ENCODE measurements around the gene CHMP2A. TPM values are rescaled to one million over a fixed set of nuclear protein-coding genes. Genes with fewer than 3 reads are reported as not detected.
A peak's percentile ranks its signal among the peaks of the same experiment; 100 is the strongest.

Gene CHMP2A
- total RNA-seq, 1 experiment from 2014 or later, result 109 TPM

DNA sequence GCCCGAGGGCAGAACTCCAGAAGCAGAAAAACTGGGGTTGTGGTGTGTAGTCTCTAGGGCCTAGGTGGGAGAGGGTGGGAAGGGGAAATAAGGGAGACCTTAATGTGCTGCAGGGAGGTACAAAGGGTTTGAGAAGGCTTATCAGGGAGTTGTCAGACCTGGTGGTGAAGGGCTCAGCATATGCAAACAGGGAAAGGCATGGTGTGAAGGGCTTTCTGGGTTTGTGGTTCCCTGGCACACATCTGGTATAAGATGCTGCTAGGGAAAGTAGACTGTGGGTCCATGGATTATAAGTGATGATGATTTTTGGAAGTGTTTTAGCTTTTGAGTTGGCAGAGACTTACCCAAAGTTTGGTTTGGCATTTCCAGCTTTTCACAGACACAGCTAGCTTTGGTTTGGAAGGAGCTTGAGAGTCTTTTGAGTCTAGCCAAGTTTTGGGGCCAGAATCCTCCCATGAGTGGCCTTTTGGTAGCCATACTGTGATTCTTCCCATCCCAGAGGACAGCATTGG is 8.8 kb downstream of the CHMP2A start:
- TF ChIP-seq, protein P1, sequence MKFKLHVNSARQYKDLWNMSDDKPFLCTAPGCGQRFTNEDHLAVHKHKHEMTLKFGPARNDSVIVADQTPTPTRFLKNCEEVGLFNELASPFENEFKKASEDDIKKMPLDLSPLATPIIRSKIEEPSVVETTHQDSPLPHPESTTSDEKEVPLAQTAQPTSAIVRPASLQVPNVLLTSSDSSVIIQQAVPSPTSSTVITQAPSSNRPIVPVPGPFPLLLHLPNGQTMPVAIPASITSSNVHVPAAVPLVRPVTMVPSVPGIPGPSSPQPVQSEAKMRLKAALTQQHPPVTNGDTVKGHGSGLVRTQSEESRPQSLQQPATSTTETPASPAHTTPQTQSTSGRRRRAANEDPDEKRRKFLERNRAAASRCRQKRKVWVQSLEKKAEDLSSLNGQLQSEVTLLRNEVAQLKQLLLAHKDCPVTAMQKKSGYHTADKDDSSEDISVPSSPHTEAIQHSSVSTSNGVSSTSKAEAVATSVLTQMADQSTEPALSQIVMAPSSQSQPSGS (CRISPR knock-in tag; IDR thresholded peaks at IDR 0.05; ENCODE audit: borderline replicate concordance, low read depth), result no peak
- TF ChIP-seq RORB (CRISPR knock-in tag; IDR thresholded peaks at IDR 0.05), result no peak
- TF ChIP-seq, protein P2, sequence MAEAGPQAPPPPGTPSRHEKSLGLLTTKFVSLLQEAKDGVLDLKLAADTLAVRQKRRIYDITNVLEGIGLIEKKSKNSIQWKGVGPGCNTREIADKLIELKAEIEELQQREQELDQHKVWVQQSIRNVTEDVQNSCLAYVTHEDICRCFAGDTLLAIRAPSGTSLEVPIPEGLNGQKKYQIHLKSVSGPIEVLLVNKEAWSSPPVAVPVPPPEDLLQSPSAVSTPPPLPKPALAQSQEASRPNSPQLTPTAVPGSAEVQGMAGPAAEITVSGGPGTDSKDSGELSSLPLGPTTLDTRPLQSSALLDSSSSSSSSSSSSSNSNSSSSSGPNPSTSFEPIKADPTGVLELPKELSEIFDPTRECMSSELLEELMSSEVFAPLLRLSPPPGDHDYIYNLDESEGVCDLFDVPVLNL (CRISPR knock-in tag; IDR thresholded peaks at IDR 0.05; ENCODE audit: borderline replicate concordance, low read depth), result no peak
- peak overlapping the region; percentile 93 for H3K27ac Mint-ChIP-seq
- H3K9me3 Mint-ChIP-seq, result no peaks in the 10 kb centered on the region
- H3K27me3 Mint-ChIP-seq (ENCODE audit: low read depth), result peaks cover 28% of the 10 kb centered on the region
- DNase-seq (ENCODE audit: low spot score) (no peak), ATAC-seq (no peak)
- H3K4me1 Mint-ChIP-seq, result peaks cover 17% of the 10 kb centered on the region
- CTCF ChIA-PET, result interaction anchor here (1.5 to 5.9 kb wide), 2 partner anchors 28 to 32 kb away, joined by 10 to 60 read pairs; partner anchors contain the start of gene ZBTB45
- POLR2A ChIA-PET, result interaction anchor here (1.3 to 3.2 kb wide), 3 partner anchors 8 to 27 kb away, joined by 3 to 30 read pairs (median 25); partner anchors contain the start of genes CHMP2A and ZBTB45
- H3K36me3 Mint-ChIP-seq, result peaks cover 58% of the 10 kb centered on the region
- H3K4me3 Mint-ChIP-seq, result peak overlapping the region; percentile 97

DNA sequence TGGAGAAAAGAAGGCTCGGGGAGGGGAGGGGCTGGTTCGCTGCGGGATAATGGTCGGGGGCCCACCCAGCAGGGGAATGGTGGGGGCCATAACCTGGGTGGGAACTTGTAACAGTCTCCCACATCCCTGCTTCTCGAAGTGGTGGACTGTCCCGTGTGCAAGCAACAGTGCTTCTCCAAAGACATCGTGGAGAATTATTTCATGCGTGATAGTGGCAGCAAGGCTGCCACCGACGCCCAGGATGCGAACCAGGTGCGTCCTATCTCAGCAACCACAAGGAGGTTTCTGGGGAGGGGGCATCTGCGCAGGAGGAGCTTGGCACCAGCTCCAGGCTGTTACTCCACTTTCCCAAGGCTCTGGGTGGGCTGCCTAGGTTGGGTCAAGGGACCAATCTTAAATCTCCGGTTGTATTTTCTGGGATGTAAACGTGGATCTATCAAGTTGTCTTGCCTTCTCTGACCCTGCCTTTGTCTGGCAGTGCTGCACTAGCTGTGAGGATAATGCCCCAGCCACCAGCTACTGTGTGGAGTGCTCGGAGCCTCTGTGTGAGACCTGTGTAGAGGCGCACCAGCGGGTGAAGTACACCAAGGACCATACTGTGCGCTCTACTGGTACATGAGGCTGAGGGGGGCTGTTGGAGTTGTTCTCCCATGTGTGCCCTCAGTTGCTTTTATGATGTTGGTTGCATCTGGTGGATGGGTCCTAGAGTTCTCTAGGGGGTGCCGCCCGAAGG is 9.5 kb downstream of the CHMP2A start:
- Mint-ChIP-seq H3K27ac (peak overlapping the region; percentile 93), H3K4me3 (peak overlapping the region; percentile 97), H3K9me3 (no peaks in the 10 kb centered on the region), H3K27me3 (ENCODE audit: low read depth) (peaks cover 32% of the 10 kb centered on the region), H3K4me1 (peaks cover 17% of the 10 kb centered on the region), H3K36me3 (peaks cover 52% of the 10 kb centered on the region)
- ATAC-seq (no peak), DNase-seq (ENCODE audit: low spot score) (no peak)
- ChIA-PET POLR2A (interaction anchor here (1.3 to 3.2 kb wide), 5 partner anchors 9 to 46 kb away, joined by 3 to 30 read pairs (median 14); partner anchors contain the start of genes CHMP2A and ZBTB45), CTCF (interaction anchor here (0.8 to 5.9 kb wide), 3 partner anchors 27 to 36 kb away, joined by 4 to 60 read pairs (median 10); partner anchors contain the start of gene ZBTB45)
- TF ChIP-seq, protein P3, sequence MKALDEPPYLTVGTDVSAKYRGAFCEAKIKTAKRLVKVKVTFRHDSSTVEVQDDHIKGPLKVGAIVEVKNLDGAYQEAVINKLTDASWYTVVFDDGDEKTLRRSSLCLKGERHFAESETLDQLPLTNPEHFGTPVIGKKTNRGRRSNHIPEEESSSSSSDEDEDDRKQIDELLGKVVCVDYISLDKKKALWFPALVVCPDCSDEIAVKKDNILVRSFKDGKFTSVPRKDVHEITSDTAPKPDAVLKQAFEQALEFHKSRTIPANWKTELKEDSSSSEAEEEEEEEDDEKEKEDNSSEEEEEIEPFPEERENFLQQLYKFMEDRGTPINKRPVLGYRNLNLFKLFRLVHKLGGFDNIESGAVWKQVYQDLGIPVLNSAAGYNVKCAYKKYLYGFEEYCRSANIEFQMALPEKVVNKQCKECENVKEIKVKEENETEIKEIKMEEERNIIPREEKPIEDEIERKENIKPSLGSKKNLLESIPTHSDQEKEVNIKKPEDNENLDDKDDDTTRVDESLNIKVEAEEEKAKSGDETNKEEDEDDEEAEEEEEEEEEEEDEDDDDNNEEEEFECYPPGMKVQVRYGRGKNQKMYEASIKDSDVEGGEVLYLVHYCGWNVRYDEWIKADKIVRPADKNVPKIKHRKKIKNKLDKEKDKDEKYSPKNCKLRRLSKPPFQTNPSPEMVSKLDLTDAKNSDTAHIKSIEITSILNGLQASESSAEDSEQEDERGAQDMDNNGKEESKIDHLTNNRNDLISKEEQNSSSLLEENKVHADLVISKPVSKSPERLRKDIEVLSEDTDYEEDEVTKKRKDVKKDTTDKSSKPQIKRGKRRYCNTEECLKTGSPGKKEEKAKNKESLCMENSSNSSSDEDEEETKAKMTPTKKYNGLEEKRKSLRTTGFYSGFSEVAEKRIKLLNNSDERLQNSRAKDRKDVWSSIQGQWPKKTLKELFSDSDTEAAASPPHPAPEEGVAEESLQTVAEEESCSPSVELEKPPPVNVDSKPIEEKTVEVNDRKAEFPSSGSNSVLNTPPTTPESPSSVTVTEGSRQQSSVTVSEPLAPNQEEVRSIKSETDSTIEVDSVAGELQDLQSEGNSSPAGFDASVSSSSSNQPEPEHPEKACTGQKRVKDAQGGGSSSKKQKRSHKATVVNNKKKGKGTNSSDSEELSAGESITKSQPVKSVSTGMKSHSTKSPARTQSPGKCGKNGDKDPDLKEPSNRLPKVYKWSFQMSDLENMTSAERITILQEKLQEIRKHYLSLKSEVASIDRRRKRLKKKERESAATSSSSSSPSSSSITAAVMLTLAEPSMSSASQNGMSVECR (CRISPR knock-in tag; IDR thresholded peaks at IDR 0.05; ENCODE audit: borderline replicate concordance), result 0 out of 2 replicates have a peak, but pooled peaks have one; percentile 24
- TF ChIP-seq ZNF396 (CRISPR knock-in tag; IDR thresholded peaks at IDR 0.05; ENCODE audit: borderline replicate concordance), result no peak

DNA sequence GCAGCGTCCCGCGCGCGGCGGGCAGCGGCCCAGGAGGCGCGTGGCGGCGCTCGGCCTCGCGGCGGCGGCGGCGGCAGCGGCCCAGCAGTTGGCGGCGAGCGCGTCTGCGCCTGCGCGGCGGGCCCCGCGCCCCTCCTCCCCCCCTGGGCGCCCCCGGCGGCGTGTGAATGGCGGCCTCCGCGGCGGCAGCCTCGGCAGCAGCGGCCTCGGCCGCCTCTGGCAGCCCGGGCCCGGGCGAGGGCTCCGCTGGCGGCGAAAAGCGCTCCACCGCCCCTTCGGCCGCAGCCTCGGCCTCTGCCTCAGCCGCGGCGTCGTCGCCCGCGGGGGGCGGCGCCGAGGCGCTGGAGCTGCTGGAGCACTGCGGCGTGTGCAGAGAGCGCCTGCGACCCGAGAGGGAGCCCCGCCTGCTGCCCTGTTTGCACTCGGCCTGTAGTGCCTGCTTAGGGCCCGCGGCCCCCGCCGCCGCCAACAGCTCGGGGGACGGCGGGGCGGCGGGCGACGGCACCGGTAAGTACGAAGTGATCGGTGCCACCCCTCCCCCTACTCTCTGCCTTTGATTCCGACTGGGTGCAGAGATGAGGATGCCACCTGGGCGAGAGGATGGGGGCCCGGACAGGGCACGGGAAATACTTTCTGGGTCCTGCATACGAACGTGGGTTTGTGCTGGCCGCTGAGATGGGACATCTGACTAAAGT is 10.2 kb downstream of the CHMP2A start:
- ATAC-seq (peak; percentile 3), DNase-seq (ENCODE audit: low spot score) (peak; percentile 66)
- 0 out of 2 replicates have a peak, but pooled peaks have one; percentile 6 for TF ChIP-seq TEAD1 (CRISPR knock-in tag; IDR thresholded peaks at IDR 0.05)
- no peak for TF ChIP-seq FOXP1 (CRISPR knock-in tag; IDR thresholded peaks at IDR 0.05; ENCODE audit: borderline replicate concordance)
- TF ChIP-seq SP1 (CRISPR knock-in tag; conservative IDR thresholded peaks at IDR 0.05), result 0 out of 2 replicates have a peak, but pooled peaks have one; percentile 20
- 0 out of 2 replicates have a peak, but pooled peaks have one; percentile 1 for TF ChIP-seq MYBL2 (CRISPR knock-in tag; IDR thresholded peaks at IDR 0.05)
- TF ChIP-seq, protein P2 (CRISPR knock-in tag; IDR thresholded peaks at IDR 0.05; ENCODE audit: borderline replicate concordance, low read depth), result 0 out of 2 replicates have a peak, but pooled peaks have one; percentile 7
- Mint-ChIP-seq H3K4me3 (peak overlapping the region; percentile 97), H3K9me3 (no peaks in the 10 kb centered on the region), H3K27ac (peak overlapping the region; percentile 93; the same call in 1 of the 2 replicates), H3K27me3 (ENCODE audit: low read depth) (peaks cover 39% of the 10 kb centered on the region), H3K4me1 (peaks cover 17% of the 10 kb centered on the region), H3K36me3 (peaks cover 46% of the 10 kb centered on the region)
- ChIA-PET CTCF (interaction anchor here (0.8 to 5.9 kb wide), 6 partner anchors 11 to 37 kb away, joined by 3 to 60 read pairs (median 8); partner anchors contain the start of genes CHMP2A and ZBTB45), POLR2A (interaction anchor here (1.3 to 3.2 kb wide), 7 partner anchors 9 to 45 kb away, joined by 3 to 30 read pairs (median 12); partner anchors contain the start of genes CHMP2A, UBE2M and ZBTB45)
